Measurements from ENCODE around the gene ERVFRD-1. TPM values are rescaled to one million over a fixed set of nuclear protein-coding genes. Genes with fewer than 3 reads are reported as not detected.
"Not testable (repeated sequence)": the region's sequence is repeated elsewhere in the genome, so short reads cannot be mapped to it uniquely, and the experiment has no call there.

Gene ERVFRD-1
- total RNA-seq, 2 experiments from 2014 or later: not detected

DNA sequence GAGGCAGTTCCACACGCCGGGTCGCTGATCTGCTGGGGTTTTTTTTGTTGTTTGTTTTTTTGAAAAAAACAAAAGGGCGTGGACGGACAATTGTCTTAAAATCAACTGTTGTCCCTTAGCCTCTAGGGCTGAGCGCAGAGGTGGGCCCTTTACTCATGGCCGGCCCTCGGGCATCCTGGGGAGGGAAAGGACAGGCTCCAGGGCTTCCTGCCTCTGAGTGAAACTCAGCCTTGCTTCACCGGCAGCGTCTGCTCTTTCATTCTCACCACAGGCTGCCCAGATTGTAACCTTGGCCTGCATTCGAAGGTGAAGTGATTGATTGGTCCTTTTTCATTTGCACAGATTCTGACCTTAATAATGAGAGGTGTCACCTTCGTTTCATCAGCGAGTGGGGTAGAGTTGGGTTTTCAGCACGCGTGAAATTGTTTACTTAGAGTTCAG is 17.1 kb downstream of the ERVFRD-1 start:
- POLR2A ChIA-PET: no interaction called here
- CTCF ChIA-PET: no interaction called here

GRCh38 chr6:11093626-11094410 is 17.7 kb downstream of the ERVFRD-1 start, which contains the start of gene SMIM13:
TSS of gene SMIM13 (plus strand) at chr6:11093834. CDS start at chr6:11094314, 480 bp downstream.
- ChIA-PET CTCF (no interaction called here), POLR2A (interaction anchor here (0.5 to 0.9 kb wide), 2 partner anchors 255 to 680 kb away, joined by 4 to 9 read pairs; partner anchors contain the start of gene MAK)

DNA sequence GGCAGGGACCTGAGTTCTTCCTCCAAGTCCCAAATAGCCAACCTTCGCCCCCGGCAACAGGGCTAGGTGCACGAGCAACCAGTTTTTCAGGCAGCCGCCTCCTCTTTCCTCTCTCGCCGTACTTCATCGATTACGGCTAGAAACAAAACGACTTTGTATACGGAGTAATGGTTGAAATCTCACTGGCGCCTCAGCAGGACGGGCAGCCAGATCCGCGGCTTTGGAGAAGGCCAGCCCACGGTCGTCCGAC is 18.2 kb downstream of the ERVFRD-1 start:
- ChIA-PET POLR2A (interaction anchor here (0.5 to 0.9 kb wide), 3 partner anchors 117 to 679 kb away, joined by 4 to 9 read pairs (median 9); partner anchors contain the start of gene MAK), CTCF (no interaction called here)

DNA sequence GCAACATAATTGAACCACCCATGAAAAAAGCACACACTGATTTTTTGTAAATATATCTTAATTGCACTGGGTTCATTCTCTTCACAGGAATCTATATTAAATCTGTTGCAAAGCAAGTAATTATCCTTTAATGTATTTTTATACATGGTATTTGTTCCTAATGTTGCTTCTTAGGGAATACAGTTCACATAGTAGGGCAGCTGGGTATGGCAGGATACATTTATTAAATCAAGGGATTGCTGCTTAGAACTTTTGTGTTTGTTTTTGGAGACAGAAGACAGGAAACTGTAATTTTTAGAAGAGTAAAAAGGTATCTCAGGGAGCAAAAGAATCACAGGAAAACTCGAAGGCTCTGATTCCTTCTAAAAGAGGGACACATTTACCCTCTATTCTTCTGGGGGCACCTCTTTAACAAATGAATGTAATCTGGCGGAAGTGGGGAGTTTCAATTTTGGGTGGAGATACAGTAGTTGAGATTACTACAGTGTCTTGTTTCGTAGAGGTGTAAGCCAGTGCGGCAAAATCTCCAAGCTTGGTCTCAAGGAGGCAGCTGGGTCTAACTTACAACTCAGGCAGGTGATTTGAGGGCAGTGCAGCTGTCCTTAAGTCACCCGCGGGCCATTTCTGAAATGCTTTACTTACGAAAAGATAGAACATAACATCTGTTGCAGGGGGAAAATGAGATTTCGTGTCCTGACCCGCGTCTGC is 18.7 kb downstream of the ERVFRD-1 start:
- POLR2A ChIA-PET: interaction anchor here (0.5 to 0.9 kb wide), 3 partner anchors 117 to 679 kb away, joined by 4 to 9 read pairs (median 9); partner anchors contain the start of gene MAK
- CTCF ChIA-PET: no interaction called here

DNA sequence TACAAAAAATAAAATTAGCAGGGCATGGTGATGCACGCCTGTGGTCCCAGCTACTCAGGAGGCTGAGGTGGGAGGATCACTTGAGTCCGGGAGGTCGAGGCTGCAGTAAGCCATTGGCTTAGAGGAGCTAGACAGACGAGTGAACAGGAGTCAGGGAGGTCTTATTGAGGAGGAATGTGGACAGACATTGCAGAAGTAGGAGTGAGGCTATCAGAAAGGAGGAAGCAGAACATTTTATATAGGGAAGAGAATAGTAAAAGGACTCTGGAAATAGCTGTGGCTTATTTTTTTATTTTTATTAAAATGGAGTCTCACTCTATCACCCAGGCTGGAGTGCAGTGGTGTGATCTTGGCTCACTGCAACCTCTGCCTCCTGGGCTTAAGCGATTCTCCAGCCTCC is 20.4 kb downstream of the ERVFRD-1 start:
- CTCF ChIA-PET: interaction anchor here (0.6 kb wide), 1 partner anchor 8 kb away, joined by 3 read pairs; no protein-coding TSS in a partner anchor
- POLR2A ChIA-PET: not testable (repeated sequence)

- POLR2A ChIA-PET: no interaction called here
- CTCF ChIA-PET: no interaction called here
These were observed 21.8 kb downstream of the ERVFRD-1 start for GRCh38 chr6:11089695-11090094.

GRCh38 chr6:11087141-11087812 is 24.2 kb downstream of the ERVFRD-1 start:
- POLR2A ChIA-PET: not testable (repeated sequence)
- CTCF ChIA-PET: interaction anchor here (1.3 kb wide), 1 partner anchor 18 kb away, joined by 3 read pairs; no protein-coding TSS in a partner anchor

DNA sequence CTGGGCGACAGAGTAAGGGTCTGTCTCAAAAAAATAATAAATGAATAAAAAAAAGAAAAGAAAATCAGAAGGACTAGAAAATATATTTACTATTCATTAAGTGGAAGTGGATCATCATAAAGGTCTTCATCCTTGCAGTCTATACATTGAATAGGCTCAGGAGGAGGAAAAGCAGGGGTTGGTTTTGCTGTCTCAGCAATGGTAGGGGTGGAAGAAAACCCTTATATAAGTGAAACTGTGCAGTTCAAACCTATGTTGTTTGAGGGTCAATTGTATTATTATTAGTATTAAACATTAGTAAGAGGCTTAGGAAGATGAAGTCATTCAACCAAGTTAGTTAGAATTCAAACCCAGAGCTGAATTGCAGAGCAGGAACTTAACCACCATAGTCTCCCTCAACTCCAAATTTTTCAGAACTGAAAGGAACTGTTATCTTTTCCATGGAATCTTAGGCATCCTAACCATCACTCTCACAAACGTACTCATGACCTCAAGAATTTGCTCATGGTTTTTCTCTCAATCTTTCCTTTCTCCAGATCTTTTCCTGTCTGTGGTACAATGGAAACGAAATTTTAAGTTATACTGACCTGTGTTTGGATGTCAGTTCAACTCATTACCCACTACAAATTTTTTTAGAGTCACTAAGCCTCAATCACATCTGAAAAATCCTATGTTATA is 25.6 kb downstream of the ERVFRD-1 start:
- ChIA-PET CTCF (no interaction called here), POLR2A (no interaction called here)

DNA sequence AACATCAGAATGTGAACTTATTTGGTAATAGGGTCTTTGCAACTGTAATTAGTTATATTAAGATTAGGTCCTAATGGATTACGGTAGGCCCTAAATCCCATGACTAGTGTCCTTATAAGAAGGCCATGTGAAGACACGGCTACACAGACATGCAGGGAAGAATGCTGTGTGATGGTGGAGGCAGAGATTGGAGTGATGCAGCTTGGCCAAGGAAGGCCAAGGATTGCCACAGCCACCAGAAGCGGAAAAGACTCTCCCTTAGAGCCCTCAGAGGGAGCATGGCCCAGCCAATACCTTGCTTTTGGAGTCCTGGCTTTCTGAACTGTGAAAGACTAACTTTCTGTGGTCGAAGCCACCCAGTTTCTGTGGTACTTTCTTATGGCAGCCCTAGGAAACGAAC is 27.6 kb downstream of the ERVFRD-1 start:
- CTCF ChIA-PET: no interaction called here
- POLR2A ChIA-PET: no interaction called here

- ChIA-PET POLR2A (no interaction called here), CTCF (no interaction called here)
These were observed 28.0 kb downstream of the ERVFRD-1 start for GRCh38 chr6:11083491-11083890.

- ChIA-PET CTCF (no interaction called here), POLR2A (no interaction called here)
These were observed 31.2 kb downstream of the ERVFRD-1 start for GRCh38 chr6:11080296-11080695.

DNA sequence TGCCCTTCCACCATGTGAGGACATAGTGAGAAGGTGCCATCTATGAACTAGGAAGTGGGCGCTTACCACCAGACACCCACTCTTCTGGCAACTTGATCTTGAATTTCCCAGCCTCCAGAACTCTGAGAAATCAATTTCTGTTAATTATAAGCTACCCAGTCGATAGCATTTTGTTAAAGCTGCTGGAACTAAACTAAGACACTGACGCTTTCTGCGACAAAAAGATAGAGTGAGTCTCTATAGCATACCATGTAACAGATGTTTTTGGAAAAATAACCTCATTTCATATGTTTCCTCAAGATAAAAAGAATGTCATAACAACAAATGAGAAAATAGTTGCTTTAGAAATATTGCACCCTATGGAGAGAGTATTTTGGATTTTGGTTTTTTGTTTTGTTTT is 33.3 kb downstream of the ERVFRD-1 start:
- POLR2A ChIA-PET: no interaction called here
- CTCF ChIA-PET: no interaction called here

- ChIA-PET POLR2A (interaction anchor here (0.6 kb wide), 1 partner anchor 279 kb away, joined by 3 read pairs; no protein-coding TSS in a partner anchor), CTCF (no interaction called here)
These were observed 35.0 kb downstream of the ERVFRD-1 start for GRCh38 chr6:11076540-11076939.

DNA sequence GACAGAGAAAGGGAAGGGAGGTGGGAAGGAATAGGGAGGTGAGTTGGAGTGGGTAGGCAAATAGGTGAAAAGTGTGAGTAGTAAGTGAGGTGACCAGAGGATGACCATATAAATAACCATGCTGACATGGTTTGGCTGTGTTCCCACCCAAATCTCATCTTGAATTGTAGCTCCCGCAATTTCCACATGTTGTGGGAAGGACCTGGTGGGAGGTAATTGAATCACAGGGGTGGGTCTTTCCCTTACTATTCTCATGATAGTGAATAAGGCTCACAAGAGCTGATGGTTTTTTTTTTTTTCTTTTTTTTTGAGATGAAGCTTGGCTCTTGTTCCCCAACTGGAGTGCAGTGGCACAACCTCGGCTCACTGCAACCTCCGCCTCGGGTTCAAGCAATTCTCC is 39.4 kb downstream of the ERVFRD-1 start:
- ChIA-PET CTCF (no interaction called here), POLR2A (no interaction called here)

DNA sequence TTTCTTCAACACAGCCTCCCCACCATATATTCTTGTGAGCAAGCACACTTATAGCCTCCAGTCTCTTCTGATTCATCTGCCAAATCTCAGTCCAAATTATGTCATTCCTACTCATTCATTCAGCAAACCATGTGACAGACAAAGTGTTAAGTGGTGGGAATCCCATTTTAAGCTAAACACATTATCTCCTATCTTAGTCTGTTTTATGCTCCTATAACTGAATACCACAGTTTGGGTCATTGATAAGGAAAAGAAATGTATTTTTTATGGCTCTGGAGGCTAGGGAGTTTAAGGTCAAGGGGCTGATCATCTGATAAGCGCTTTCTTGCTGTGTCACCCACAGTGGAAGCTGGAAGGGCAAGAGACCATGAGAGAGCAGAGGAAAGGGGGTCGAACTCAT is 41.8 kb downstream of the ERVFRD-1 start:
- CTCF ChIA-PET: no interaction called here

DNA sequence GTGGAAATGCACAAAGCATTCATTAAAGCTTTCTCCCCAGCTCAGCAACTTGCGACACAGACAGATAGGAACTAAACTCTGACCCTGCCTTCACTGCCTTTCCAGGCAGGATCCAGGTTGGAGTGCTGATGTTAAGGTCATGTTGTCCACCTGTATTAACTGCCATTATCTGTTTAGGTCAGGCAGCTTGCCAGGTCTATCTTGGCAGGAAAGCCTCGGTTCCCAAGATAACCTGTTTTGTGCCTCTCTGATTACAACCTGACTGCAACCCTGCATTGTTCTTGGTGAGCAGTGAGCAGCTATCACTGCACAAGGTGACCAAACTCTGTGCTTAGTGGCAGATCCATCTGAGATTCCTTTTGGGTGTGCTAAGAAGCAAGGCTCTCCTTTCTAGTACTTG is 44.2 kb downstream of the ERVFRD-1 start:
- CTCF ChIA-PET: no interaction called here
- POLR2A ChIA-PET: no interaction called here

More for the DNA sequence above, 41.8 kb downstream of the ERVFRD-1 start:
- POLR2A ChIA-PET: no interaction called here

DNA sequence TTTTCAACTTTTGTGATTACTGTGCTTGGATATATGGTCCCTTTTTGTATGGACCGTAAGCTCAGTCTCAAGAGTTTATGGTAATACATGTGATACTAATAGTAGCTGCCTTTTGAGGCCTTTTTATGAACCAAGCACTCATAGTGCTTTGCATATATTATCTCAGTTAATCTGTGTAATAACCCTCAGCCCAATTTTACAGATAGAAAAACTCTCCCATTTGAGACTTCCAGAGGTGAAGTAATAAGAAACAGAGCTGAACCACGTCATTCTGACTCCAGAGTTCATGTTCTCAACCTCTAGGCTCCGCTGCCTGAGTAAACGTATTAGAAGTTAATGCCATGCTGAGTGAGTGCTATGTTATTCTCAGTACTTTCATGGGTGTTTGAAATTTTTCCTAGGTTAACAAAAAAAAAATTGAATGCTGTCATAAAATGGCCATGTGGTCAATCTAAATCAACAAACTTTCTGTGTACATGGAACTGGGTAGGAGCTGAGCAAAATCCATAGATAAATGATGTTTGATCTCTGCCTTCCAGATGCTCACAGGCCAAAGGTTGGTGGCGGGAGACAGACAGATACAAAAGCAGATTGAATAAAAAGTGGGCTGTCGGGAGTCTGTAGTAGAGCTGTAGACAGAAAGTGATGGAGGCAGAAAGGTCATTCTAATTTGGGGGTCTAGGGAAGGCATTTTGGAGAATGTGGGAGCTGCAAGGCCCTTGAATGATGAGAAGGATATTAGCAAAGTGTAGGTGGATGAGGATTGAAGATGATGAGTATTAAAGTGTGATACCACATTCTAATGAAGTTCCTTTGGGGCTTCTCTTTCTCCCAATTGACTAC is 44.8 kb downstream of the ERVFRD-1 start:
- CTCF ChIA-PET: no interaction called here
- POLR2A ChIA-PET: no interaction called here

GRCh38 chr6:11065436-11066202 is 45.9 kb downstream of the ERVFRD-1 start:
- CTCF ChIA-PET: no interaction called here
- POLR2A ChIA-PET: no interaction called here

DNA sequence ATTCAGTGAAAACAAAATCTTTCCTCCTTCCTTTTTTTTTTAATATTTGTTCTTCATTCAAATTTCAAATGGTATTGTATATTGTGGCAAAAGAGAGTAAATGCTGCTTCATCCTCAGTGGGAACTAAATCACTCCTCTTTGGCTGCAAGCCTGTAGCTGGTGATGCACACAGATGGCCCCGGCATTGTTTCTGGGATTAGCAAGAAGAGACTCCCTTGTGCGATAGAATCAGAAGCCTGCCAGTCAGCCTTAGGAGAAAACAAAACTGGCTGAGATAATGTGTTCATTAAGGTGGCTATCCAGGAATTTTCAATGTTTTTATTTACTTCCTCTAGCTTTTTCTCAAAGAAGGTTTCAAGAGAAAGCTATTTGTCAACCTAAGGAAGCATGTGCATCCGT is 46.7 kb downstream of the ERVFRD-1 start:
- ChIA-PET POLR2A (no interaction called here), CTCF (no interaction called here)

All from activated CD8-positive, alpha-beta memory T cell treated with anti-CD3 and anti-CD28 coated beads for 36 hours (primary cell).